ENCODE data around the gene PNRC2.

DNA sequence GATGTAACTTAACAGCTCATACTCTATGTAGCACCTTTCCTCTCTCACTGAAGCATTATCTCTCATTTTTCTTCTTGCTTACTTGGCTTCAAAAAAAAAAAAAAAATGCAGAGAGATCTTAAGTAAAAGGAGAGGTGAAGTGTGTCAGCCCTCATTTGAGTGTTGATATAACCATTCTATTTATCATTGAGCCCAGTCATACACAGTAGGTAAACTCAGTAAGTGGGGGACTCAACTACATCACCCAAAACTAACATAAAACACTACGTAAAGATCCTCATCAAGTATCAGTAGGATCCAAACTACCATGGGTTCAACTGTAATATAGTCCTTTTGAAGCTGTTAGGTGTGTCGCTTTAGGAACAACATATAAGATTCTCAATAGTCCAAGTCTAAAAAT lies 8.2 kb downstream of the PNRC2 start:
- TF ChIP-seq EZH2 (IDR thresholded peaks at IDR 0.05; ENCODE audit: borderline replicate concordance, low read depth, low read length, severe bottlenecking) (no peak), POLR2A (IDR thresholded peaks at IDR 0.05; ENCODE audit: low read depth, low read length) (no peak), POLR2AphosphoS5 (IDR thresholded peaks at IDR 0.05; ENCODE audit: insufficient read depth, low read depth, low read length) (no peak)
- TF ChIP-seq, protein P1, sequence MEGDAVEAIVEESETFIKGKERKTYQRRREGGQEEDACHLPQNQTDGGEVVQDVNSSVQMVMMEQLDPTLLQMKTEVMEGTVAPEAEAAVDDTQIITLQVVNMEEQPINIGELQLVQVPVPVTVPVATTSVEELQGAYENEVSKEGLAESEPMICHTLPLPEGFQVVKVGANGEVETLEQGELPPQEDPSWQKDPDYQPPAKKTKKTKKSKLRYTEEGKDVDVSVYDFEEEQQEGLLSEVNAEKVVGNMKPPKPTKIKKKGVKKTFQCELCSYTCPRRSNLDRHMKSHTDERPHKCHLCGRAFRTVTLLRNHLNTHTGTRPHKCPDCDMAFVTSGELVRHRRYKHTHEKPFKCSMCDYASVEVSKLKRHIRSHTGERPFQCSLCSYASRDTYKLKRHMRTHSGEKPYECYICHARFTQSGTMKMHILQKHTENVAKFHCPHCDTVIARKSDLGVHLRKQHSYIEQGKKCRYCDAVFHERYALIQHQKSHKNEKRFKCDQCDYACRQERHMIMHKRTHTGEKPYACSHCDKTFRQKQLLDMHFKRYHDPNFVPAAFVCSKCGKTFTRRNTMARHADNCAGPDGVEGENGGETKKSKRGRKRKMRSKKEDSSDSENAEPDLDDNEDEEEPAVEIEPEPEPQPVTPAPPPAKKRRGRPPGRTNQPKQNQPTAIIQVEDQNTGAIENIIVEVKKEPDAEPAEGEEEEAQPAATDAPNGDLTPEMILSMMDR (IDR thresholded peaks at IDR 0.05; ENCODE audit: extremely low read depth in 1 of 2, insufficient read depth in 1 of 2, low read depth in 1 of 2, low read length in 2 of 2), result no peak

Measured in endothelial cell of umbilical vein (primary cell).